ENCODE data around the gene CDR2L. TPM values are rescaled to one million over a fixed set of nuclear protein-coding genes. Genes with fewer than 3 reads are reported as not detected.

CDR2L gene
- total RNA-seq, 1 experiment from 2014 or later = 31.0 TPM

DNA sequence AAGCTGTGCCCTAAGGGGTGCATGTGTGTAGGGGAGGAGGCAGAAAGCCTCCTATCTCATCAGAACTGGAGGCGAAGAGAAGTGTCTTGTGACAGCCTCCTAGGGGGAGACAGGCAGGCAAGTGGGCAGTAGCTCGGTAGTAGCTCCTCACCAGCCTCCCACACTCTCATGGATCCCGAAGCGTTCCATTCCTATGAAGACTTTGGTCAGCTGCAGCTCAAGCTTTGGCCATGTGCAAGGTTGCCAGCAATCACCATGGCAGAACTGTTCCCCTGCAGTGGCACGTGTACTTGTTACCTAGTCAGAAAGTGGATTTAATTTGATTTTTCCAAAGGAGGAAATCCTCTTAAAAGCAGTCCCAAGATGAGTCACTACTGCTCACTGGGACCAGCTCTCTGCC lies 31.7 kb downstream of the CDR2L start (continued):
- TF ChIP-seq, protein P1, sequence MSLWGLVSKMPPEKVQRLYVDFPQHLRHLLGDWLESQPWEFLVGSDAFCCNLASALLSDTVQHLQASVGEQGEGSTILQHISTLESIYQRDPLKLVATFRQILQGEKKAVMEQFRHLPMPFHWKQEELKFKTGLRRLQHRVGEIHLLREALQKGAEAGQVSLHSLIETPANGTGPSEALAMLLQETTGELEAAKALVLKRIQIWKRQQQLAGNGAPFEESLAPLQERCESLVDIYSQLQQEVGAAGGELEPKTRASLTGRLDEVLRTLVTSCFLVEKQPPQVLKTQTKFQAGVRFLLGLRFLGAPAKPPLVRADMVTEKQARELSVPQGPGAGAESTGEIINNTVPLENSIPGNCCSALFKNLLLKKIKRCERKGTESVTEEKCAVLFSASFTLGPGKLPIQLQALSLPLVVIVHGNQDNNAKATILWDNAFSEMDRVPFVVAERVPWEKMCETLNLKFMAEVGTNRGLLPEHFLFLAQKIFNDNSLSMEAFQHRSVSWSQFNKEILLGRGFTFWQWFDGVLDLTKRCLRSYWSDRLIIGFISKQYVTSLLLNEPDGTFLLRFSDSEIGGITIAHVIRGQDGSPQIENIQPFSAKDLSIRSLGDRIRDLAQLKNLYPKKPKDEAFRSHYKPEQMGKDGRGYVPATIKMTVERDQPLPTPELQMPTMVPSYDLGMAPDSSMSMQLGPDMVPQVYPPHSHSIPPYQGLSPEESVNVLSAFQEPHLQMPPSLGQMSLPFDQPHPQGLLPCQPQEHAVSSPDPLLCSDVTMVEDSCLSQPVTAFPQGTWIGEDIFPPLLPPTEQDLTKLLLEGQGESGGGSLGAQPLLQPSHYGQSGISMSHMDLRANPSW (CRISPR knock-in tag; conservative IDR thresholded peaks at IDR 0.05; ENCODE audit: low read depth) = no peak
- TF ChIP-seq, protein P2, sequence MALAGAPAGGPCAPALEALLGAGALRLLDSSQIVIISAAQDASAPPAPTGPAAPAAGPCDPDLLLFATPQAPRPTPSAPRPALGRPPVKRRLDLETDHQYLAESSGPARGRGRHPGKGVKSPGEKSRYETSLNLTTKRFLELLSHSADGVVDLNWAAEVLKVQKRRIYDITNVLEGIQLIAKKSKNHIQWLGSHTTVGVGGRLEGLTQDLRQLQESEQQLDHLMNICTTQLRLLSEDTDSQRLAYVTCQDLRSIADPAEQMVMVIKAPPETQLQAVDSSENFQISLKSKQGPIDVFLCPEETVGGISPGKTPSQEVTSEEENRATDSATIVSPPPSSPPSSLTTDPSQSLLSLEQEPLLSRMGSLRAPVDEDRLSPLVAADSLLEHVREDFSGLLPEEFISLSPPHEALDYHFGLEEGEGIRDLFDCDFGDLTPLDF (CRISPR knock-in tag; IDR thresholded peaks at IDR 0.05) = no peak
- TF ChIP-seq ZNF416 (CRISPR knock-in tag; IDR thresholded peaks at IDR 0.05) (no peak), ZBTB21 (CRISPR knock-in tag; IDR thresholded peaks at IDR 0.05; ENCODE audit: borderline replicate concordance) (no peak), ZNF317 (CRISPR knock-in tag; IDR thresholded peaks at IDR 0.05; ENCODE audit: borderline replicate concordance, low read depth) (no peak), FOXK1 (CRISPR knock-in tag; IDR thresholded peaks at IDR 0.05) (no peak), TEAD4 (CRISPR knock-in tag; IDR thresholded peaks at IDR 0.05) (no peak)
- TF ChIP-seq, protein P3, sequence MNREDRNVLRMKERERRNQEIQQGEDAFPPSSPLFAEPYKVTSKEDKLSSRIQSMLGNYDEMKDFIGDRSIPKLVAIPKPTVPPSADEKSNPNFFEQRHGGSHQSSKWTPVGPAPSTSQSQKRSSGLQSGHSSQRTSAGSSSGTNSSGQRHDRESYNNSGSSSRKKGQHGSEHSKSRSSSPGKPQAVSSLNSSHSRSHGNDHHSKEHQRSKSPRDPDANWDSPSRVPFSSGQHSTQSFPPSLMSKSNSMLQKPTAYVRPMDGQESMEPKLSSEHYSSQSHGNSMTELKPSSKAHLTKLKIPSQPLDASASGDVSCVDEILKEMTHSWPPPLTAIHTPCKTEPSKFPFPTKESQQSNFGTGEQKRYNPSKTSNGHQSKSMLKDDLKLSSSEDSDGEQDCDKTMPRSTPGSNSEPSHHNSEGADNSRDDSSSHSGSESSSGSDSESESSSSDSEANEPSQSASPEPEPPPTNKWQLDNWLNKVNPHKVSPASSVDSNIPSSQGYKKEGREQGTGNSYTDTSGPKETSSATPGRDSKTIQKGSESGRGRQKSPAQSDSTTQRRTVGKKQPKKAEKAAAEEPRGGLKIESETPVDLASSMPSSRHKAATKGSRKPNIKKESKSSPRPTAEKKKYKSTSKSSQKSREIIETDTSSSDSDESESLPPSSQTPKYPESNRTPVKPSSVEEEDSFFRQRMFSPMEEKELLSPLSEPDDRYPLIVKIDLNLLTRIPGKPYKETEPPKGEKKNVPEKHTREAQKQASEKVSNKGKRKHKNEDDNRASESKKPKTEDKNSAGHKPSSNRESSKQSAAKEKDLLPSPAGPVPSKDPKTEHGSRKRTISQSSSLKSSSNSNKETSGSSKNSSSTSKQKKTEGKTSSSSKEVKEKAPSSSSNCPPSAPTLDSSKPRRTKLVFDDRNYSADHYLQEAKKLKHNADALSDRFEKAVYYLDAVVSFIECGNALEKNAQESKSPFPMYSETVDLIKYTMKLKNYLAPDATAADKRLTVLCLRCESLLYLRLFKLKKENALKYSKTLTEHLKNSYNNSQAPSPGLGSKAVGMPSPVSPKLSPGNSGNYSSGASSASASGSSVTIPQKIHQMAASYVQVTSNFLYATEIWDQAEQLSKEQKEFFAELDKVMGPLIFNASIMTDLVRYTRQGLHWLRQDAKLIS (CRISPR knock-in tag; IDR thresholded peaks at IDR 0.05; ENCODE audit: borderline replicate concordance) = no peak
- TF ChIP-seq, protein P4, sequence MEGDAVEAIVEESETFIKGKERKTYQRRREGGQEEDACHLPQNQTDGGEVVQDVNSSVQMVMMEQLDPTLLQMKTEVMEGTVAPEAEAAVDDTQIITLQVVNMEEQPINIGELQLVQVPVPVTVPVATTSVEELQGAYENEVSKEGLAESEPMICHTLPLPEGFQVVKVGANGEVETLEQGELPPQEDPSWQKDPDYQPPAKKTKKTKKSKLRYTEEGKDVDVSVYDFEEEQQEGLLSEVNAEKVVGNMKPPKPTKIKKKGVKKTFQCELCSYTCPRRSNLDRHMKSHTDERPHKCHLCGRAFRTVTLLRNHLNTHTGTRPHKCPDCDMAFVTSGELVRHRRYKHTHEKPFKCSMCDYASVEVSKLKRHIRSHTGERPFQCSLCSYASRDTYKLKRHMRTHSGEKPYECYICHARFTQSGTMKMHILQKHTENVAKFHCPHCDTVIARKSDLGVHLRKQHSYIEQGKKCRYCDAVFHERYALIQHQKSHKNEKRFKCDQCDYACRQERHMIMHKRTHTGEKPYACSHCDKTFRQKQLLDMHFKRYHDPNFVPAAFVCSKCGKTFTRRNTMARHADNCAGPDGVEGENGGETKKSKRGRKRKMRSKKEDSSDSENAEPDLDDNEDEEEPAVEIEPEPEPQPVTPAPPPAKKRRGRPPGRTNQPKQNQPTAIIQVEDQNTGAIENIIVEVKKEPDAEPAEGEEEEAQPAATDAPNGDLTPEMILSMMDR (IDR thresholded peaks at IDR 0.05) = no peak

DNA sequence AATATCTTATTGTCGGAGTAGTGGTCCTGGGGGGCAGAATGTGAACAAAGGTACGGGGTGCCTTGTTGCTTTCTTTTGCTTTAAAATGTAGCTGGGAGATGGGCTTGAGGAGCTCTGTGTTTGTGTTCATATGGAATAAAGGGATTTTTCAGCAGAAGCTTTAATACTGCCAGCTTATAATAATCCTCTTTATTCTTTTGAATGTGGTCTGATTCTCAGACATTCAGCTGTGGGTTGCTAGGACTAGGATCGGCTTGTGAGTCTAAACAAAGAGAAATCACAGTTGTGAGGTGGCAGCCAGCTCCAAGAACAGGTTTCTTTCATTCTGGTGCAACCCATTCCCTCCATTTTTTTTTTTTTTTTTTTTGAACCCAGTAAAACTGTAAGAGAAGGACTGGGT lies 32.3 kb downstream of the CDR2L start:
- DNase-seq (ENCODE audit: low spot score) (no peak), ATAC-seq (no peak)
- ChIA-PET POLR2A (no interaction called here), CTCF (interaction anchor here (0.8 to 1.3 kb wide), 2 partner anchors 59 to 62 kb away, joined by 3 to 10 read pairs; no protein-coding TSS in a partner anchor)
- Mint-ChIP-seq H3K27me3 (ENCODE audit: low read depth) (no peaks in the 10 kb centered on the region), H3K9me3 (peaks cover 3% of the 10 kb centered on the region), H3K27ac (no peak overlapping the region), H3K36me3 (peaks cover 38% of the 10 kb centered on the region), H3K4me1 (no peaks in the 10 kb centered on the region), H3K4me3 (no peak overlapping the region)
- TF ChIP-seq ZNF317 (CRISPR knock-in tag; IDR thresholded peaks at IDR 0.05; ENCODE audit: borderline replicate concordance, low read depth) (no peak), IRF2 (CRISPR knock-in tag; IDR thresholded peaks at IDR 0.05; ENCODE audit: borderline replicate concordance, low read depth) (no peak), CREM (CRISPR knock-in tag; IDR thresholded peaks at IDR 0.05) (no peak), ETV6 (CRISPR knock-in tag; IDR thresholded peaks at IDR 0.05) (no peak)

DNA sequence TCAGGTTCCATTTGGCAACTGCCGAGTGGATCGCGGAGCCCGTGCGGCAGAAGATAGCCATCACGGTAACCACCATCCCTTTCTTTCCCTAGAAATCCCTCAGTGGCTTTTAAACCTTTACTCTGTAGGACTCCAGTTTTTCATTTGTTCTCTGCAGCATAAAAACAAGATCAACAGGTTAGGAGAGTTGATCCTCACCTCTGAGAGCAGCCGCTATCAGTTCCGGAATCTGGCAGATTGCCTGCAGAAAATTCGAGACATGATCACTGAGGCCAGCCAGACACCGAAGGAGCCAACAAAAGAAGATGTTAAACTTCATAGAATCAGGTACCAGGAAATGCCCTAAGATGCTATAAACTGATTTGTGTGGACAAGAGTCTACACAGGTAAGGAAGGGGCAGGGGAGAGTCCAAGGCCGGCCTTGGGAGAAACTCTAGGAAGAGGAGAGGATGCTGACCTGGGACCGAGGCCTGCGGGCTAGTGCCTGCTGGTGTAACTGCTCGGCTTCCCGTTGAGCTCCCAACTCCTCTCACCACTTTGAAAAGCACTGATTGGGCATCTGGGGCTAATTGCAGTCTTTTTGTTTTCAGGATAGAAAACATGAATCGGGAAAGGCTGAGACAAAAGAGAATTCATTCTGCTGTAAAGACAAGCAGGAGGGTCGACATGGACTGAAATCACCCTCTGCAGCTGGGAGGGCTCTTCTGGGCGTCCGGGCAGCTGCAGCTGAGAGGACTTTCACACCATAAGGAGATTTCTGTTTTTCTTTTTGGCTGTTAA lies 33.1 kb downstream of the CDR2L start:
- Mint-ChIP-seq H3K4me3 (no peak overlapping the region), H3K9me3 (peaks cover 11% of the 10 kb centered on the region), H3K27me3 (ENCODE audit: low read depth) (no peaks in the 10 kb centered on the region), H3K4me1 (no peaks in the 10 kb centered on the region), H3K36me3 (peaks cover 46% of the 10 kb centered on the region), H3K27ac (peak overlapping the region; percentile 49; the same call in 1 of the 2 replicates)
- TF ChIP-seq CBFB (CRISPR knock-in tag; IDR thresholded peaks at IDR 0.05; ENCODE audit: low read depth) = no peak
- TF ChIP-seq OVOL2 (CRISPR knock-in tag; IDR thresholded peaks at IDR 0.05; ENCODE audit: borderline replicate concordance) = no peak
- TF ChIP-seq, protein P5, sequence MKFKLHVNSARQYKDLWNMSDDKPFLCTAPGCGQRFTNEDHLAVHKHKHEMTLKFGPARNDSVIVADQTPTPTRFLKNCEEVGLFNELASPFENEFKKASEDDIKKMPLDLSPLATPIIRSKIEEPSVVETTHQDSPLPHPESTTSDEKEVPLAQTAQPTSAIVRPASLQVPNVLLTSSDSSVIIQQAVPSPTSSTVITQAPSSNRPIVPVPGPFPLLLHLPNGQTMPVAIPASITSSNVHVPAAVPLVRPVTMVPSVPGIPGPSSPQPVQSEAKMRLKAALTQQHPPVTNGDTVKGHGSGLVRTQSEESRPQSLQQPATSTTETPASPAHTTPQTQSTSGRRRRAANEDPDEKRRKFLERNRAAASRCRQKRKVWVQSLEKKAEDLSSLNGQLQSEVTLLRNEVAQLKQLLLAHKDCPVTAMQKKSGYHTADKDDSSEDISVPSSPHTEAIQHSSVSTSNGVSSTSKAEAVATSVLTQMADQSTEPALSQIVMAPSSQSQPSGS (CRISPR knock-in tag; IDR thresholded peaks at IDR 0.05; ENCODE audit: borderline replicate concordance, low read depth) = no peak
- TF ChIP-seq RELA (CRISPR knock-in tag; IDR thresholded peaks at IDR 0.05; ENCODE audit: borderline replicate concordance) = no peak
- TF ChIP-seq ESRRA (CRISPR knock-in tag; IDR thresholded peaks at IDR 0.05; ENCODE audit: borderline replicate concordance) = no peak
- TF ChIP-seq ZNF317 (CRISPR knock-in tag; IDR thresholded peaks at IDR 0.05; ENCODE audit: borderline replicate concordance, low read depth) = no peak
- TF ChIP-seq, protein P6, sequence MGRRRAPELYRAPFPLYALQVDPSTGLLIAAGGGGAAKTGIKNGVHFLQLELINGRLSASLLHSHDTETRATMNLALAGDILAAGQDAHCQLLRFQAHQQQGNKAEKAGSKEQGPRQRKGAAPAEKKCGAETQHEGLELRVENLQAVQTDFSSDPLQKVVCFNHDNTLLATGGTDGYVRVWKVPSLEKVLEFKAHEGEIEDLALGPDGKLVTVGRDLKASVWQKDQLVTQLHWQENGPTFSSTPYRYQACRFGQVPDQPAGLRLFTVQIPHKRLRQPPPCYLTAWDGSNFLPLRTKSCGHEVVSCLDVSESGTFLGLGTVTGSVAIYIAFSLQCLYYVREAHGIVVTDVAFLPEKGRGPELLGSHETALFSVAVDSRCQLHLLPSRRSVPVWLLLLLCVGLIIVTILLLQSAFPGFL (CRISPR knock-in tag; IDR thresholded peaks at IDR 0.05; ENCODE audit: borderline replicate concordance) = no peak
- ChIA-PET POLR2A (no interaction called here), CTCF (no interaction called here)
- ATAC-seq (no peak), DNase-seq (ENCODE audit: low spot score) (no peak)

Measured in WTC11 (cell line).